K562 (cell line): ENCODE data around the gene RTL10. TPM values are rescaled to one million over a fixed set of nuclear protein-coding genes. Genes with fewer than 3 reads are reported as not detected.

Experiments
- ARHGAP35 ChIP-seq: fragments of 450-650 bp; IDR thresholded peaks from 2 replicates; pipeline ENCODE4 v1.6.1; 2018; ENCODE audit not compliant: partially characterized antibody
- BRD9 ChIP-seq: fragments of 450-650 bp; IDR thresholded peaks from 2 replicates; pipeline ENCODE4 v1.6.1; 2018; ENCODE audit warnings: low read depth; ENCODE audit not compliant: partially characterized antibody
- CHD4 ChIP-seq: fragments of 200-600 bp; sonication (generic); IDR thresholded peaks from 3 replicates; pipeline ENCODE4 v1.6.1; 2012; ENCODE audit warnings: low read depth, mild to moderate bottlenecking, mixed read lengths, low read length, inconsistent platforms; ENCODE audit not compliant: insufficient read depth, insufficient replicate concordance, poor library complexity, severe bottlenecking
- HDAC1 ChIP-seq, 2 experiments: fragments of 450-650 bp; IDR thresholded peaks; 2 replicates each; pipeline ENCODE4 v1.6.1; 2016 to 2017; ENCODE audit warnings: inconsistent platforms in 1 of 2, mild to moderate bottlenecking in 1 of 2, moderate library complexity in 1 of 2
- MED1 ChIP-seq: sonication (generic); formaldehyde crosslinking; IDR thresholded peaks from 2 replicates; pipeline ENCODE4 v1.8.1; 2023; ENCODE audit warnings: missing genetic modification reagents, borderline replicate concordance
- POU5F1 ChIP-seq: fragments of 150-350 bp; IDR thresholded peaks from 2 replicates; pipeline ENCODE4 v1.6.1; 2014; ENCODE audit warnings: borderline replicate concordance, low read length, low read depth, mild to moderate bottlenecking; ENCODE audit not compliant: partially characterized antibody
- RB1 ChIP-seq: fragments of 450-650 bp; IDR thresholded peaks from 2 replicates; pipeline ENCODE4 v1.6.1; 2017; ENCODE audit warnings: low read depth, mild to moderate bottlenecking
- SAP30 ChIP-seq: fragments of 200-600 bp; sonication (generic); IDR thresholded peaks from 2 replicates; pipeline ENCODE4 v1.6.1; 2012; ENCODE audit warnings: borderline replicate concordance, low read depth, mild to moderate bottlenecking, moderate library complexity, low read length, control low read depth, inconsistent platforms; ENCODE audit not compliant: insufficient read depth, poor library complexity, severe bottlenecking
- SFPQ ChIP-seq: fragments of 200-400 bp; formaldehyde crosslinking; IDR thresholded peaks from 2 replicates; pipeline ENCODE4 v1.6.1; 2017; ENCODE audit warnings: mild to moderate bottlenecking, low read depth, low read length, moderate library complexity
- SUPT5H ChIP-seq: fragments of 450-650 bp; IDR thresholded peaks from 2 replicates; pipeline ENCODE4 v1.6.1; 2016
- U2AF2 ChIP-seq: fragments of 200-400 bp; formaldehyde crosslinking; optimal IDR thresholded peaks from 2 replicates; pipeline ENCODE3; 2017; ENCODE audit warnings: low read depth, mild to moderate bottlenecking, low read length
- ZEB2 ChIP-seq: fragments of 450-650 bp; IDR thresholded peaks from 2 replicates; pipeline ENCODE4 v1.6.1; 2016
- ZNF316 ChIP-seq: fragments of 450-650 bp; IDR thresholded peaks from 2 replicates; pipeline ENCODE4 v1.6.1; 2016
- ZNF699 ChIP-seq: fragments of 250-450 bp; sonication (Bioruptor Pico); IDR thresholded peaks from 2 replicates; pipeline ENCODE4 v1.8.0; 2021; ENCODE audit warnings: mild to moderate bottlenecking, moderate library complexity; ENCODE audit not compliant: insufficient replicate concordance
- polyA plus RNA-seq, 8 experiments: library from polyadenylated mRNA; depleted of rRNA in 4 of 8; stranded (reverse) in 5 of 8; unstranded in 3 of 8; fragments of >200 nt; fragmentation: Nextera tagmentation in 2 of 8; fragmentation: Illumina TruSeq in 1 of 8; extraction: Ambion mirVana in 2 of 8; extraction: Trizol in 1 of 8; gene quantifications; 2 replicates each; pipeline versions ENCODE4 v1.2.1 to v1.2.3, GENCODE V29; 2011 to 2014; ENCODE audit warnings: inconsistent platforms in 1 of 8, missing spikeins in 1 of 8
- total RNA-seq, 7 experiments: library from RNA; depleted of rRNA in 6 of 7; stranded (reverse); fragments of >200 nt in 6 of 7; fragmentation: Illumina TruSeq in 2 of 7; extraction: Trizol in 2 of 7; gene quantifications; 2 replicates each; pipeline versions ENCODE4 v1.2.1 to v1.2.3, GENCODE V29; 2011 to 2021; ENCODE audit warnings: low replicate concordance in 1 of 7
- TF ChIP-seq, protein P1 (sequence below), 2 experiments: fragments of 450-650 bp; conservative IDR thresholded peaks; 2 replicates each; pipeline ENCODE4 v1.6.1; 2017; ENCODE audit warnings: mild to moderate bottlenecking in 2 of 2, moderate library complexity in 2 of 2
- TF ChIP-seq, protein P2 (sequence below): IDR thresholded peaks from 3 replicates; pipeline ENCODE4 v1.6.1; 2011; ENCODE audit warnings: borderline replicate concordance, mild to moderate bottlenecking; ENCODE audit not compliant: insufficient read length, insufficient read depth
- TF ChIP-seq, protein P3 (sequence below): fragments of 250-450 bp; sonication (Bioruptor Pico); IDR thresholded peaks from 2 replicates; pipeline ENCODE4 v1.8.0; 2021; ENCODE audit warnings: mild to moderate bottlenecking, moderate library complexity
- TF ChIP-seq, protein P4 (sequence below): fragments of 450-650 bp; conservative IDR thresholded peaks from 2 replicates; pipeline ENCODE4 v1.6.1; 2016; ENCODE audit warnings: missing genetic modification characterization, low read depth, mild to moderate bottlenecking, control low read depth, missing compliant biosample characterization

RTL10 gene
- total and polyA plus RNA-seq, 9 of the 15 experiments (the other 6 are each of a cell fraction or from before 2014, with no cell fraction given), result 19.8 to 75.5 (median 32.5) TPM

GRCh38 chr22:19891317-19892256, 36.9 kb upstream of the RTL10 start (continued):
- no peak for TF ChIP-seq U2AF2
- TF ChIP-seq, protein P1, sequence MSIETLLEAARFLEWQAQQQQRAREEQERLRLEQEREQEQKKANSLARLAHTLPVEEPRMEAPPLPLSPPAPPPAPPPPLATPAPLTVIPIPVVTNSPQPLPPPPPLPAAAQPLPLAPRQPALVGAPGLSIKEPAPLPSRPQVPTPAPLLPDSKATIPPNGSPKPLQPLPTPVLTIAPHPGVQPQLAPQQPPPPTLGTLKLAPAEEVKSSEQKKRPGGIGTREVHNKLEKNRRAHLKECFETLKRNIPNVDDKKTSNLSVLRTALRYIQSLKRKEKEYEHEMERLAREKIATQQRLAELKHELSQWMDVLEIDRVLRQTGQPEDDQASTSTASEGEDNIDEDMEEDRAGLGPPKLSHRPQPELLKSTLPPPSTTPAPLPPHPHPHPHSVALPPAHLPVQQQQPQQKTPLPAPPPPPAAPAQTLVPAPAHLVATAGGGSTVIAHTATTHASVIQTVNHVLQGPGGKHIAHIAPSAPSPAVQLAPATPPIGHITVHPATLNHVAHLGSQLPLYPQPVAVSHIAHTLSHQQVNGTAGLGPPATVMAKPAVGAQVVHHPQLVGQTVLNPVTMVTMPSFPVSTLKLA (conservative IDR thresholded peaks at IDR 0.05), result peak in 1 of 2 experiments; percentile 97; a peak in 3 of 4 replicates
- TF ChIP-seq ZEB2, result peak; percentile 100
- peak; percentile 89 for TF ChIP-seq ARHGAP35
- TF ChIP-seq RB1, result peak; percentile 84
- TF ChIP-seq POU5F1, result no peak
- TF ChIP-seq, protein P2, sequence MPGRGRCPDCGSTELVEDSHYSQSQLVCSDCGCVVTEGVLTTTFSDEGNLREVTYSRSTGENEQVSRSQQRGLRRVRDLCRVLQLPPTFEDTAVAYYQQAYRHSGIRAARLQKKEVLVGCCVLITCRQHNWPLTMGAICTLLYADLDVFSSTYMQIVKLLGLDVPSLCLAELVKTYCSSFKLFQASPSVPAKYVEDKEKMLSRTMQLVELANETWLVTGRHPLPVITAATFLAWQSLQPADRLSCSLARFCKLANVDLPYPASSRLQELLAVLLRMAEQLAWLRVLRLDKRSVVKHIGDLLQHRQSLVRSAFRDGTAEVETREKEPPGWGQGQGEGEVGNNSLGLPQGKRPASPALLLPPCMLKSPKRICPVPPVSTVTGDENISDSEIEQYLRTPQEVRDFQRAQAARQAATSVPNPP, result no peak
- no peak for TF ChIP-seq SFPQ
- TF ChIP-seq, protein P3, sequence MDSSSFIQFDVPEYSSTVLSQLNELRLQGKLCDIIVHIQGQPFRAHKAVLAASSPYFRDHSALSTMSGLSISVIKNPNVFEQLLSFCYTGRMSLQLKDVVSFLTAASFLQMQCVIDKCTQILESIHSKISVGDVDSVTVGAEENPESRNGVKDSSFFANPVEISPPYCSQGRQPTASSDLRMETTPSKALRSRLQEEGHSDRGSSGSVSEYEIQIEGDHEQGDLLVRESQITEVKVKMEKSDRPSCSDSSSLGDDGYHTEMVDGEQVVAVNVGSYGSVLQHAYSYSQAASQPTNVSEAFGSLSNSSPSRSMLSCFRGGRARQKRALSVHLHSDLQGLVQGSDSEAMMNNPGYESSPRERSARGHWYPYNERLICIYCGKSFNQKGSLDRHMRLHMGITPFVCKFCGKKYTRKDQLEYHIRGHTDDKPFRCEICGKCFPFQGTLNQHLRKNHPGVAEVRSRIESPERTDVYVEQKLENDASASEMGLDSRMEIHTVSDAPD (CRISPR knock-in tag), result no peak; the same call in 1 of the 2 replicates
- no peak for TF ChIP-seq MED1
- peak in 1 of 2 experiments; percentile 96; a peak in 2 of 4 replicates for TF ChIP-seq HDAC1 (IDR thresholded peaks at IDR 0.05)
- TF ChIP-seq SUPT5H, result 0 out of 2 replicates have a peak, but pooled peaks have one; percentile 13
- peak; percentile 77 for TF ChIP-seq BRD9
- TF ChIP-seq ZNF316, result no peak
- TF ChIP-seq CHD4, result peak; percentile 97
- TF ChIP-seq ZNF699 (CRISPR knock-in tag), result peak; percentile 21
- TF ChIP-seq SAP30, result peak; percentile 94
- TF ChIP-seq, protein P4, sequence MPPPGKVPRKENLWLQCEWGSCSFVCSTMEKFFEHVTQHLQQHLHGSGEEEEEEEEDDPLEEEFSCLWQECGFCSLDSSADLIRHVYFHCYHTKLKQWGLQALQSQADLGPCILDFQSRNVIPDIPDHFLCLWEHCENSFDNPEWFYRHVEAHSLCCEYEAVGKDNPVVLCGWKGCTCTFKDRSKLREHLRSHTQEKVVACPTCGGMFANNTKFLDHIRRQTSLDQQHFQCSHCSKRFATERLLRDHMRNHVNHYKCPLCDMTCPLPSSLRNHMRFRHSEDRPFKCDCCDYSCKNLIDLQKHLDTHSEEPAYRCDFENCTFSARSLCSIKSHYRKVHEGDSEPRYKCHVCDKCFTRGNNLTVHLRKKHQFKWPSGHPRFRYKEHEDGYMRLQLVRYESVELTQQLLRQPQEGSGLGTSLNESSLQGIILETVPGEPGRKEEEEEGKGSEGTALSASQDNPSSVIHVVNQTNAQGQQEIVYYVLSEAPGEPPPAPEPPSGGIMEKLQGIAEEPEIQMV (tag), result no peak
